ENCODE results near the gene SDE2. TPM values are rescaled to one million over a fixed set of nuclear protein-coding genes. Genes with fewer than 3 reads are reported as not detected.
A peak's percentile ranks its signal among the peaks of the same experiment; 100 is the strongest.

The SDE2 gene
- total RNA-seq, 6 experiments from 2014 or later: 16.1 to 18.1 (median 16.5) TPM

- Mint-ChIP-seq H3K9me3 (no peaks in the 10 kb centered on the region), H3K27me3 (ENCODE audit: insufficient read depth) (peaks cover 3% of the 10 kb centered on the region), H3K36me3 (ENCODE audit: low read depth) (no peaks in the 10 kb centered on the region), H3K4me3 (no peak overlapping the region), H3K4me1 (ENCODE audit: low read depth) (peaks cover 10% of the 10 kb centered on the region), H3K27ac (no peak overlapping the region)
- DNase-seq: no peak
- TF ChIP-seq, protein P1, sequence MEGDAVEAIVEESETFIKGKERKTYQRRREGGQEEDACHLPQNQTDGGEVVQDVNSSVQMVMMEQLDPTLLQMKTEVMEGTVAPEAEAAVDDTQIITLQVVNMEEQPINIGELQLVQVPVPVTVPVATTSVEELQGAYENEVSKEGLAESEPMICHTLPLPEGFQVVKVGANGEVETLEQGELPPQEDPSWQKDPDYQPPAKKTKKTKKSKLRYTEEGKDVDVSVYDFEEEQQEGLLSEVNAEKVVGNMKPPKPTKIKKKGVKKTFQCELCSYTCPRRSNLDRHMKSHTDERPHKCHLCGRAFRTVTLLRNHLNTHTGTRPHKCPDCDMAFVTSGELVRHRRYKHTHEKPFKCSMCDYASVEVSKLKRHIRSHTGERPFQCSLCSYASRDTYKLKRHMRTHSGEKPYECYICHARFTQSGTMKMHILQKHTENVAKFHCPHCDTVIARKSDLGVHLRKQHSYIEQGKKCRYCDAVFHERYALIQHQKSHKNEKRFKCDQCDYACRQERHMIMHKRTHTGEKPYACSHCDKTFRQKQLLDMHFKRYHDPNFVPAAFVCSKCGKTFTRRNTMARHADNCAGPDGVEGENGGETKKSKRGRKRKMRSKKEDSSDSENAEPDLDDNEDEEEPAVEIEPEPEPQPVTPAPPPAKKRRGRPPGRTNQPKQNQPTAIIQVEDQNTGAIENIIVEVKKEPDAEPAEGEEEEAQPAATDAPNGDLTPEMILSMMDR (IDR thresholded peaks at IDR 0.05): no peak
Observed at GRCh38 chr1:226041419-226041818, 42.3 kb upstream of the SDE2 start.

GRCh38 chr1:226038661-226039060 is 39.5 kb upstream of the SDE2 start:
- Mint-ChIP-seq H3K9me3 (no peaks in the 10 kb centered on the region), H3K27ac (no peak overlapping the region), H3K36me3 (ENCODE audit: low read depth) (no peaks in the 10 kb centered on the region), H3K4me1 (ENCODE audit: low read depth) (peaks cover 6% of the 10 kb centered on the region), H3K4me3 (no peak overlapping the region), H3K27me3 (ENCODE audit: insufficient read depth) (peaks cover 3% of the 10 kb centered on the region)
- TF ChIP-seq, protein P1 (IDR thresholded peaks at IDR 0.05): no peak
- DNase-seq: no peak

DNA sequence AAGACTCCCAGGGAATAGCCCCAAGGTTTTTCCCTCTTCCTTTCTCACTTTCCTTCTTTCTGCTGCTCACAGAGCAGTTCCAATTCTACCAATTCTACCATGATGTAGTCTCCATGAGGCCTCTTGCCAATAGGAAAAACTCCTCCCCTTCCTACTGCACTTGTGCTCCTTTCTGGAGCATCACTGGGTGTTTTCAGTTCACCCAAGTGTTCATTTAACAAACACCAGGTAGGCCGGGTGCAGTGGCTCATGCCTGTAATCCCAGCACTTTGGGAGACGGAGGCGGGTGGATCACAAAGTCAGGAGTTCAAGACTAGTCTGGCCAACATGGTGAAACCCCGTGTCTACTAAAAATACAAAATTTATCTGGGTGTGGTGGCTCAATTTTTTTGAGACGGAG is 36.8 kb upstream of the SDE2 start:
- H3K4me1 Mint-ChIP-seq (ENCODE audit: low read depth): peaks cover 6% of the 10 kb centered on the region
- DNase-seq: no peak
- peaks cover 11% of the 10 kb centered on the region for H3K27me3 Mint-ChIP-seq (ENCODE audit: insufficient read depth)
- no peak overlapping the region for H3K4me3 Mint-ChIP-seq
- H3K36me3 Mint-ChIP-seq (ENCODE audit: low read depth): no peaks in the 10 kb centered on the region
- no peak overlapping the region for H3K27ac Mint-ChIP-seq
- TF ChIP-seq, protein P1 (IDR thresholded peaks at IDR 0.05): no peak
- no peaks in the 10 kb centered on the region for H3K9me3 Mint-ChIP-seq

DNA sequence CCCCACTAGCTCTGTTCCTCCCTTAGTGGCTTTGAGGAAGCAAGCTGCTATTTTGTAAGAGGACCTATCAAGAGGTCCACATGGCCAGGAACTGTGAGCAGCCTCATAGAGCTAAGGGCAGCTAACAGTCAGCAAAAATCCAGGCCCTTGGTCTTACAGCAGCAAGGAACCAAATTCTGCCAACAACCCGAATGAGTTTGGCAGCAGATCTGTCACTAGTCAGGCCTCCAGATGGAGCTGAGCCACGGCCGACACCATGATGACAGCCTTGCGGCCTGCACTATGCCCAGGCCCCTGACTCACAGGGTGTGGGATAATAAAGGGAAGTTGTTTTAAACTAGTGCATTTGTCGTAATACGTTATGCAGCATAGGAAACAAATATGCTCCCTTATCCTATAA is 35.3 kb upstream of the SDE2 start:
- TF ChIP-seq, protein P1 (IDR thresholded peaks at IDR 0.05): no peak
- Mint-ChIP-seq H3K27ac (peak overlapping the region; percentile 74), H3K27me3 (ENCODE audit: insufficient read depth) (peaks cover 10% of the 10 kb centered on the region), H3K4me3 (no peak overlapping the region), H3K9me3 (no peaks in the 10 kb centered on the region), H3K36me3 (ENCODE audit: low read depth) (no peaks in the 10 kb centered on the region), H3K4me1 (ENCODE audit: low read depth) (peaks cover 6% of the 10 kb centered on the region)
- peak; percentile 85 for DNase-seq

DNA sequence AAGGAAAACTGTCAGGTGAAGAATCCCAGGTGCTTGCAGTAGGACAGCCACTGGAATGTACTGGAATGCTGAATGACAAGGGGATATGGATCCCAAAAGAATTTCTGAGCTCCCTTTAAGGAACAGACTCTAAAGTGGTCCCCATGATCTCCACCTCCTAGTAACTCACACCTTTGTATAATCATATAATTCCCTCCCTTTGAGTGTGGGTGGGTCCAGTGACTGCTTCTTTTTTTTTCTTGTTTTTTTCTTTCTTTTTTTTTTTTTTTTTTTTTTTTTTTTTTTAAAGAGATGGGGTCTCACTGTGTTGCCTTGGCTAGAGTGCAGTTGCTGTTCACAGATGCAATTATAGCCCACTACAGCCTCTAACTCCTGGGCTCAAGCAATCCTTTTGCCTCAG is 34.8 kb upstream of the SDE2 start:
- H3K4me1 Mint-ChIP-seq (ENCODE audit: low read depth): peaks cover 6% of the 10 kb centered on the region

More for the DNA sequence above, 34.8 kb upstream of the SDE2 start:
- TF ChIP-seq, protein P1 (IDR thresholded peaks at IDR 0.05): no peak
- Mint-ChIP-seq H3K27ac (peak overlapping the region; percentile 74; the same call in 1 of the 2 replicates), H3K36me3 (ENCODE audit: low read depth) (no peaks in the 10 kb centered on the region), H3K4me3 (no peak overlapping the region), H3K27me3 (ENCODE audit: insufficient read depth) (peaks cover 10% of the 10 kb centered on the region), H3K9me3 (no peaks in the 10 kb centered on the region)
- no peak for DNase-seq
